ENCODE measurements around the gene ATP9B. TPM values are rescaled to one million over a fixed set of nuclear protein-coding genes. Genes with fewer than 3 reads are reported as not detected.

ATP9B gene
- total and polyA plus RNA-seq, 10 of the 15 experiments (the other 5 are each of a cell fraction or from before 2014, with no cell fraction given), result 0.74 to 20.7 (median 12.9) TPM

- TF ChIP-seq E2F8 (IDR thresholded peaks at IDR 0.05; ENCODE audit: low read depth, partially characterized antibody), result peak; percentile 91
- no peak for TF ChIP-seq POU2F2 (IDR thresholded peaks at IDR 0.05; ENCODE audit: borderline replicate concordance, low read depth, low read length)
- no peak for TF ChIP-seq BCL3 (IDR thresholded peaks at IDR 0.05; ENCODE audit: borderline replicate concordance, insufficient read depth, low read depth, low read length, poor library complexity, severe bottlenecking)
- no peak for TF ChIP-seq FOS (IDR thresholded peaks at IDR 0.05; ENCODE audit: borderline replicate concordance, extremely low read depth, insufficient read length)
- no peak for TF ChIP-seq SMAD5 (IDR thresholded peaks at IDR 0.05; ENCODE audit: low read depth)
- no peak for TF ChIP-seq RBBP5 (conservative IDR thresholded peaks at IDR 0.05)
- TF ChIP-seq REST (IDR thresholded peaks at IDR 0.05; ENCODE audit: low read depth, low read length), result no peak
- peak; percentile 53 for TF ChIP-seq MEF2B (IDR thresholded peaks at IDR 0.05; ENCODE audit: partially characterized antibody, poor library complexity, severe bottlenecking)
- no peak for TF ChIP-seq JUND (IDR thresholded peaks at IDR 0.05; ENCODE audit: low read depth, low read length)
- no peak for TF ChIP-seq SRF (IDR thresholded peaks at IDR 0.05; ENCODE audit: low read depth in 2 of 2, low read length in 2 of 2)
- TF ChIP-seq RAD21 (IDR thresholded peaks at IDR 0.05; ENCODE audit: insufficient read depth, low read depth, low read length), result no peak
- TF ChIP-seq BRCA1 (IDR thresholded peaks at IDR 0.05; ENCODE audit: low read depth, low read length), result no peak
- no peak for TF ChIP-seq MTA3 (IDR thresholded peaks at IDR 0.05; ENCODE audit: borderline replicate concordance, low read length)
- no peak for TF ChIP-seq SMC3 (IDR thresholded peaks at IDR 0.05; ENCODE audit: borderline replicate concordance, low read length)
- TF ChIP-seq CBX5 (IDR thresholded peaks at IDR 0.05; ENCODE audit: low read depth), result 0 out of 2 replicates have a peak, but pooled peaks have one; percentile 32
- no peak; a peak in 2 of 4 replicates for TF ChIP-seq ETV6 (conservative IDR thresholded peaks at IDR 0.05 in 1 of 2, IDR thresholded peaks at IDR 0.05 in 1 of 2; ENCODE audit: borderline replicate concordance in 1 of 2, low read depth in 1 of 2)
- 0 out of 2 replicates have a peak, but pooled peaks have one; percentile 28 for TF ChIP-seq GATAD2B (conservative IDR thresholded peaks at IDR 0.05; ENCODE audit: low read depth)
- no peak for TF ChIP-seq SIN3A (IDR thresholded peaks at IDR 0.05; ENCODE audit: low read depth, low read length)
- TF ChIP-seq ZZZ3 (IDR thresholded peaks at IDR 0.05; ENCODE audit: control insufficient read depth, insufficient read length, low read depth), result no peak
- 0 out of 2 replicates have a peak, but pooled peaks have one; percentile 44 for TF ChIP-seq IKZF1 (conservative IDR thresholded peaks at IDR 0.05)
- TF ChIP-seq SREBF1 (IDR thresholded peaks at IDR 0.05; ENCODE audit: low read length), result no peak
These were observed 336.8 kb downstream of the ATP9B start (continued) for GRCh38 chr18:79405781-79406575.
